ENCODE results near the gene TICAM2.

- TF ChIP-seq CTCF (IDR thresholded peaks at IDR 0.05; ENCODE audit: borderline replicate concordance, extremely low read depth, low read length, poor library complexity, severe bottlenecking) (no peak), EZH2 (IDR thresholded peaks at IDR 0.05; ENCODE audit: borderline replicate concordance, low read depth, low read length, severe bottlenecking) (no peak)
Observed at GRCh38 chr5:115585265-115585664, 17.0 kb downstream of the TICAM2 start.

Data from DND-41 (cell line).